Upper lobe of right lung (tissue), 1 donor: ENCODE data around the gene BAZ2B. TPM values are rescaled to one million over a fixed set of nuclear protein-coding genes. Genes with fewer than 3 reads are reported as not detected.
A peak's percentile ranks its signal among the peaks of the same experiment; 100 is the strongest.

Experiments
- ATAC-seq: fragments of 200-7000 bp; cut with Tn5 transposase; one replicate; pipeline ENCODE4 v1.9.1; 2020; ENCODE audit warnings: mild to moderate bottlenecking, moderate library complexity
- DNase-seq: peaks from one replicate; pipeline ENCODE4 v3.0.0-alpha.2; 2020
- H3K27ac ChIP-seq: fragments of 200-600 bp; one replicate; pipeline ENCODE4 v1.8.0; 2022
- H3K27me3 ChIP-seq: fragments of 200-600 bp; one replicate; pipeline ENCODE4 v1.8.0; 2022; ENCODE audit warnings: mild to moderate bottlenecking
- H3K36me3 ChIP-seq: fragments of 200-600 bp; one replicate; pipeline ENCODE4 v1.8.0; 2022
- H3K4me1 ChIP-seq: fragments of 200-600 bp; one replicate; pipeline ENCODE4 v1.8.0; 2022
- H3K4me3 ChIP-seq: fragments of 200-600 bp; one replicate; pipeline ENCODE4 v1.8.0; 2022; ENCODE audit warnings: mild to moderate bottlenecking
- H3K9me3 ChIP-seq: fragments of 200-600 bp; one replicate; pipeline ENCODE4 v1.8.0; 2022
- CTCF ChIP-seq: fragments of 200-600 bp; IDR thresholded peaks from one replicate; pipeline ENCODE4 v1.8.0; 2022; ENCODE audit warnings: antibody characterized with exemption
- intact Hi-C: fragments of 100-400 bp; cut with DNase I; formaldehyde crosslinking; loops from one replicate; pipeline ENCODE4 v1.11.0; 2022
- total RNA-seq: library from RNA; stranded (reverse); fragmentation: NEBNext Ultra II Directional; extraction: Animal tissue kit (Norgen Biotek cat#: 25700); gene quantifications from one replicate; pipeline ENCODE4 v1.2.1, GENCODE V29; 2021
- donor health status: DM: no; HTN: yes; CAD: no; lungs with severe emphysema.

Gene BAZ2B
- total RNA-seq, 1 donor from 2014 or later, result 91.9 TPM

GRCh38 chr2:159609811-159610549 is 6.4 kb downstream of the BAZ2B start:
- TF ChIP-seq CTCF, result no peak
- Histone ChIP-seq H3K27ac (no peak overlapping the region), H3K4me3 (no peak overlapping the region), H3K27me3 (no peaks in the 10 kb centered on the region), H3K4me1 (peaks cover 55% of the 10 kb centered on the region), H3K36me3 (no peaks in the 10 kb centered on the region), H3K9me3 (no peaks in the 10 kb centered on the region)
- no peak for DNase-seq
- no peak for ATAC-seq
- intact Hi-C loops, result no loop called here

GRCh38 chr2:159608723-159609308 is 7.5 kb downstream of the BAZ2B start:
- no peak for TF ChIP-seq CTCF
- H3K27me3 ChIP-seq, result no peaks in the 10 kb centered on the region
- H3K9me3 ChIP-seq, result no peaks in the 10 kb centered on the region
- intact Hi-C loops, result no loop called here
- no peak overlapping the region for H3K27ac ChIP-seq
- ATAC-seq (peak; percentile 56), DNase-seq (no peak)
- H3K4me1 ChIP-seq, result peaks cover 56% of the 10 kb centered on the region
- no peak overlapping the region for H3K4me3 ChIP-seq
- no peaks in the 10 kb centered on the region for H3K36me3 ChIP-seq

GRCh38 chr2:159608108-159608507 is 8.2 kb downstream of the BAZ2B start:
- H3K9me3 ChIP-seq, result no peaks in the 10 kb centered on the region
- no peaks in the 10 kb centered on the region for H3K27me3 ChIP-seq
- no peak overlapping the region for H3K4me3 ChIP-seq
- no peak overlapping the region for H3K27ac ChIP-seq
- intact Hi-C loops, result no loop called here
- no peak for TF ChIP-seq CTCF
- DNase-seq (no peak), ATAC-seq (no peak)
- H3K36me3 ChIP-seq, result no peaks in the 10 kb centered on the region
- peaks cover 56% of the 10 kb centered on the region for H3K4me1 ChIP-seq

- Histone ChIP-seq H3K27ac (peak overlapping the region; percentile 58), H3K4me1 (peaks cover 43% of the 10 kb centered on the region), H3K27me3 (no peaks in the 10 kb centered on the region), H3K9me3 (no peaks in the 10 kb centered on the region), H3K4me3 (peak overlapping the region; percentile 9), H3K36me3 (no peaks in the 10 kb centered on the region)
- DNase-seq (no peak), ATAC-seq (no peak)
- no peak for TF ChIP-seq CTCF
- intact Hi-C loops, result no loop called here
Observed at GRCh38 chr2:159606287-159606686, 10.1 kb downstream of the BAZ2B start.

GRCh38 chr2:159605441-159606178 is 10.7 kb downstream of the BAZ2B start:
- Histone ChIP-seq H3K27me3 (no peaks in the 10 kb centered on the region), H3K27ac (peak overlapping the region; percentile 58), H3K9me3 (no peaks in the 10 kb centered on the region), H3K4me1 (peaks cover 36% of the 10 kb centered on the region), H3K36me3 (no peaks in the 10 kb centered on the region), H3K4me3 (peak overlapping the region; percentile 9)
- no peak for TF ChIP-seq CTCF
- ATAC-seq, result peak; percentile 57
- intact Hi-C loops, result no loop called here
- DNase-seq, result no peak
